NCI-H2081 (cell line): ENCODE measurements around the gene TIMM22.
"Not testable (repeated sequence)": the region's sequence is repeated elsewhere in the genome, so short reads cannot be mapped to it uniquely, and the experiment has no call there.

Experiments used
- DNase-seq, 2 experiments: peaks; one replicate each; lab custom pipeline; 2025; lab: John Stamatoyannopoulos, UW

TIMM22 gene

GRCh38 chr17:1039123-1039507 lies 42.2 kb downstream of the TIMM22 start:
- DNase-seq = no peak

GRCh38 chr17:1039511-1040215 lies 42.7 kb downstream of the TIMM22 start:
- no peak for DNase-seq

GRCh38 chr17:1040216-1040600 lies 43.3 kb downstream of the TIMM22 start:
- no peak for DNase-seq

- DNase-seq = no peak
These were observed 44.8 kb downstream of the TIMM22 start for GRCh38 chr17:1041746-1042145.

GRCh38 chr17:1042486-1042885 lies 45.6 kb downstream of the TIMM22 start:
- DNase-seq = no peak

GRCh38 chr17:1043601-1044251 lies 46.8 kb downstream of the TIMM22 start:
- no peak for DNase-seq

GRCh38 chr17:1044387-1045009 lies 47.6 kb downstream of the TIMM22 start:
- not testable (repeated sequence) for DNase-seq

GRCh38 chr17:1045456-1045855 lies 48.5 kb downstream of the TIMM22 start:
- DNase-seq = no peak

- no peak for DNase-seq
These were observed 50.4 kb downstream of the TIMM22 start for GRCh38 chr17:1047177-1047878.

- no peak for DNase-seq
These were observed 51.0 kb downstream of the TIMM22 start for GRCh38 chr17:1047879-1048470.

- DNase-seq = not testable (repeated sequence)
These were observed 51.7 kb downstream of the TIMM22 start for GRCh38 chr17:1048516-1049115.

- no peak for DNase-seq
These were observed 52.7 kb downstream of the TIMM22 start for GRCh38 chr17:1049446-1050225.

GRCh38 chr17:1050246-1050995 lies 53.5 kb downstream of the TIMM22 start:
- no peak for DNase-seq

GRCh38 chr17:1050996-1051925 lies 54.3 kb downstream of the TIMM22 start:
- no peak for DNase-seq
